ES-I3 (cell line): ENCODE data around the gene SHFL.

Experiments used
- H3K36me3 ChIP-seq: 2 replicates; pipeline ENCODE4 v1.6.1; 2013; ENCODE audit warnings: mild to moderate bottlenecking, low read length, control low read depth, moderate library complexity; ENCODE audit not compliant: insufficient read depth
- H3K4me1 ChIP-seq: 2 replicates; pipeline ENCODE4 v1.6.1; 2013; ENCODE audit warnings: mild to moderate bottlenecking, control low read depth, low read length; ENCODE audit not compliant: insufficient read depth
- H3K9ac ChIP-seq: 2 replicates; pipeline ENCODE4 v1.6.1; 2013; ENCODE audit warnings: low read depth, mild to moderate bottlenecking, low read length, moderate library complexity
- H3K9me3 ChIP-seq: 2 replicates; pipeline ENCODE4 v1.6.1; 2013; ENCODE audit warnings: mild to moderate bottlenecking, low read length, moderate library complexity; ENCODE audit not compliant: control insufficient read depth, insufficient read depth

SHFL gene

GRCh38 chr19:10141479-10141878, 55.4 kb downstream of the SHFL start:
- Histone ChIP-seq H3K9me3 (no peaks in the 10 kb centered on the region), H3K9ac (no peak overlapping the region), H3K36me3 (peaks cover 54% of the 10 kb centered on the region), H3K4me1 (no peaks in the 10 kb centered on the region)

GRCh38 chr19:10141973-10142372, 55.9 kb downstream of the SHFL start:
- Histone ChIP-seq H3K4me1 (no peaks in the 10 kb centered on the region), H3K9ac (no peak overlapping the region), H3K36me3 (peaks cover 59% of the 10 kb centered on the region), H3K9me3 (no peaks in the 10 kb centered on the region)
